Testis (tissue), 3 donors: Measurements from ENCODE around the gene KIF21B. TPM values are rescaled to one million over a fixed set of nuclear protein-coding genes. Genes with fewer than 3 reads are reported as not detected.
"Not testable (repeated sequence)": the region's sequence is repeated elsewhere in the genome, so short reads cannot be mapped to it uniquely, and the experiment has no call there.

Experiments
- DNase-seq: peaks from one replicate; pipeline ENCODE4 v3.0.0-alpha.2; 2019
- H3K27ac ChIP-seq, 2 donors: fragments of 200-600 bp; sonication (generic); one replicate each; pipeline ENCODE4 v1.5.1; 2019
- H3K27me3 ChIP-seq: fragments of 200-600 bp; sonication (generic); one replicate; pipeline ENCODE4 v1.5.1; 2019
- H3K36me3 ChIP-seq: fragments of 200-600 bp; sonication (generic); one replicate; pipeline ENCODE4 v1.5.1; 2017; ENCODE audit warnings: low read depth; ENCODE audit errors: missing control alignments
- H3K4me1 ChIP-seq: fragments of 200-600 bp; sonication (generic); one replicate; pipeline ENCODE4 v1.5.1; 2019
- H3K4me3 ChIP-seq, 2 donors: fragments of 200-600 bp; sonication (generic); one replicate each; pipeline ENCODE4 v1.5.1; 2017 to 2019
- H3K9me3 ChIP-seq: fragments of 200-600 bp; sonication (generic); one replicate; pipeline ENCODE4 v1.5.1; 2017
- CTCF ChIP-seq, 3 experiments: fragments of 450-650 bp in 2 of 3; fragments of 200-600 bp in 1 of 3; sonication (generic) in 1 of 3; IDR thresholded peaks; one replicate each; pipeline ENCODE4 v1.5.1; 2016 to 2019; ENCODE audit warnings: antibody characterized with exemption in 3 of 3, mild to moderate bottlenecking in 2 of 3, moderate library complexity in 1 of 3
- POLR2A ChIP-seq: fragments of 450-650 bp; IDR thresholded peaks from one replicate; pipeline ENCODE4 v1.6.1; 2017; ENCODE audit warnings: antibody characterized with exemption, mild to moderate bottlenecking, moderate library complexity
- WGBS, 2 donors: methylation state at CpG; one replicate each; pipeline ENCODE4 v1.1.5; 2018; 5-methylcytosine and 5-hydroxymethylcytosine counted together
- intact Hi-C: fragments of 100-400 bp; cut with DNase I; formaldehyde crosslinking; loops from one replicate; pipeline ENCODE4 v1.15.1; 2023; ENCODE audit warnings: low total_unique reads
- polyA plus RNA-seq: library from polyadenylated mRNA; stranded (reverse); fragments of 350-450 nt; fragmentation: Illumina TruSeq; extraction: RNeasy Lipid Tissue Mini Kit (QIAGEN cat#74804); gene quantifications from one replicate; pipeline ENCODE4 v1.2.3, GENCODE V29; 2014; ENCODE audit warnings: low read depth, low replicate concordance; ENCODE audit not compliant: insufficient read depth
- total RNA-seq, 2 donors: library from RNA; depleted of rRNA; stranded (reverse); fragments of >200 nt; gene quantifications; one replicate each; pipeline ENCODE4 v1.2.3, GENCODE V29; 2016

Gene KIF21B
- total and polyA plus RNA-seq, 3 donors from 2014 or later = 23.3 to 32.7 (median 32.3) TPM

GRCh38 chr1:200963076-200963475 is 60.4 kb downstream of the KIF21B start:
- H3K27ac ChIP-seq = no peak overlapping the region
- H3K9me3 ChIP-seq = no peaks in the 10 kb centered on the region
- H3K4me1 ChIP-seq = no peaks in the 10 kb centered on the region
- intact Hi-C loops = no loop called here
- H3K36me3 ChIP-seq = no peaks in the 10 kb centered on the region
- no peaks in the 10 kb centered on the region for H3K27me3 ChIP-seq
- TF ChIP-seq CTCF (IDR thresholded peaks at IDR 0.05) (no peak), POLR2A (no peak)
- DNase-seq = no peak
- H3K4me3 ChIP-seq = no peak overlapping the region
- WGBS, 2 donors = 81 to 96% methylated on average over 2 of the region's 2 CpGs

GRCh38 chr1:200962631-200963030 is 60.9 kb downstream of the KIF21B start:
- Histone ChIP-seq H3K4me3 (no peak overlapping the region), H3K27me3 (no peaks in the 10 kb centered on the region), H3K27ac (no peak overlapping the region), H3K9me3 (no peaks in the 10 kb centered on the region), H3K4me1 (no peaks in the 10 kb centered on the region), H3K36me3 (no peaks in the 10 kb centered on the region)
- no peak for DNase-seq
- WGBS, 2 donors = 92 to 93% methylated on average over 4 of the region's 4 CpGs
- no peak for TF ChIP-seq CTCF (IDR thresholded peaks at IDR 0.05)
- TF ChIP-seq POLR2A = no peak
- intact Hi-C loops = no loop called here

GRCh38 chr1:200962151-200962550 is 61.4 kb downstream of the KIF21B start:
- H3K27ac ChIP-seq, intact Hi-C loops, H3K4me3 ChIP-seq, DNase-seq, H3K27me3 ChIP-seq, H3K4me1 ChIP-seq, H3K9me3 ChIP-seq, H3K36me3 ChIP-seq: not testable (repeated sequence)
- 94 to 97% methylated on average over 11 of the region's 11 CpGs for WGBS, 2 donors

- DNase-seq = no peak
- Histone ChIP-seq H3K27ac (no peak overlapping the region), H3K27me3 (no peaks in the 10 kb centered on the region), H3K36me3 (no peaks in the 10 kb centered on the region), H3K4me3 (no peak overlapping the region), H3K4me1 (no peaks in the 10 kb centered on the region), H3K9me3 (no peaks in the 10 kb centered on the region)
- intact Hi-C loops = no loop called here
- 88 to 93% methylated on average over 4 of the region's 4 CpGs for WGBS, 2 donors
- TF ChIP-seq CTCF (IDR thresholded peaks at IDR 0.05) (no peak), POLR2A (no peak)
Measured at GRCh38 chr1:200960948-200961340, 62.6 kb downstream of the KIF21B start.

GRCh38 chr1:200960236-200960947 is 63.1 kb downstream of the KIF21B start:
- no peak for TF ChIP-seq POLR2A
- no peak for TF ChIP-seq CTCF (IDR thresholded peaks at IDR 0.05)
- intact Hi-C loops = no loop called here
- no peaks in the 10 kb centered on the region for H3K4me1 ChIP-seq
- no peak overlapping the region for H3K27ac ChIP-seq
- DNase-seq = no peak
- H3K4me3 ChIP-seq = no peak overlapping the region
- no peaks in the 10 kb centered on the region for H3K9me3 ChIP-seq
- 80 to 81% methylated on average over 9 of the region's 9 CpGs for WGBS, 2 donors
- H3K27me3 ChIP-seq = no peaks in the 10 kb centered on the region
- no peaks in the 10 kb centered on the region for H3K36me3 ChIP-seq
